HG03378 (cell line): ENCODE measurements around the gene BRF1.
"Not testable (repeated sequence)": the region's sequence is repeated elsewhere in the genome, so short reads cannot be mapped to it uniquely, and the experiment has no call there.

Source experiments
- ATAC-seq: cut with Tn5 transposase; IDR thresholded peaks from one replicate; pipeline ENCODE4 v1.9.1; 2021; ENCODE audit warnings: mild to moderate bottlenecking, moderate library complexity; ENCODE audit not compliant: unreplicated experiment

Gene BRF1

DNA sequence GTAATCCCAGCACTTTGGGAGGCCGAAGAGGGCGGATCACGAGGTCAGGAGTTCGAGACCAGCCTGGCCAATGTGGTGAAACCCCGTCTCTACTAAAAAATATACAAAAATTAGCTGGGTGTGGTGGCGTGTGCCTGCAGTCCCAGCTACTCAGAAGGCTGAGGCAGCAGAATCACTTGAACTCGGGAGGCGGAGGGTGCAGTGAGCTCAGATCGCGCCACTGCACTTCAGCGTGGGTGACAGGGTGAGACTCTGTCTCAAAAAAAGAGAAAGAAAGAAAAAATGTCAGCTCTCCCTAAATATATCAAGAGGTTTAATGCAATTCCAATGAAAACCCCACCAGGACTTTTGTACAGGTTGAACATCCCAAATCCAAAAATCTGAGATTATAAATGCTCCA is 3.5 kb downstream of the BRF1 start:
- ATAC-seq = not testable (repeated sequence)

DNA sequence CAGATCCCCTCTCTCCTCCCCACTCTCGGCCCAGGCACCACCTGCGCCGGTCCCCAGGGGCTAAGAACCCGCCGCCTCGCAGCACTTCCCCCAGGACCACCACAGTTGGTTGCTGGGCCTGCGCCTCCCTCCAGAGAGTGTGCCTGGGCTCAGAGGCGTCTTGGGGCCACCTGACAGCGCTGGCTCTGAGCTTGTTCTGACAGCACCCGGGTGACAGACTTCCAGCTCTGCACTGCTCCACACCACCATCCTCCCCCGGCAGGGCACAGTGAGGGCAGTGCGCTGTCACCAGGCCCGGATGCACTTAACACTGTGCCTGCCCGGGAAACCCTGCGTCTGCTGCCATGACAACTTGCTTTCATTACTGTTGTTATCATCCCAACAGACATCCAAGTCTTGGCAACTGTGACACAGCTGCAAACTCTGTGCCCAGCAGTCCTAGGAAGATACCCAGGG is 6.6 kb downstream of the BRF1 start:
- no peak for ATAC-seq

DNA sequence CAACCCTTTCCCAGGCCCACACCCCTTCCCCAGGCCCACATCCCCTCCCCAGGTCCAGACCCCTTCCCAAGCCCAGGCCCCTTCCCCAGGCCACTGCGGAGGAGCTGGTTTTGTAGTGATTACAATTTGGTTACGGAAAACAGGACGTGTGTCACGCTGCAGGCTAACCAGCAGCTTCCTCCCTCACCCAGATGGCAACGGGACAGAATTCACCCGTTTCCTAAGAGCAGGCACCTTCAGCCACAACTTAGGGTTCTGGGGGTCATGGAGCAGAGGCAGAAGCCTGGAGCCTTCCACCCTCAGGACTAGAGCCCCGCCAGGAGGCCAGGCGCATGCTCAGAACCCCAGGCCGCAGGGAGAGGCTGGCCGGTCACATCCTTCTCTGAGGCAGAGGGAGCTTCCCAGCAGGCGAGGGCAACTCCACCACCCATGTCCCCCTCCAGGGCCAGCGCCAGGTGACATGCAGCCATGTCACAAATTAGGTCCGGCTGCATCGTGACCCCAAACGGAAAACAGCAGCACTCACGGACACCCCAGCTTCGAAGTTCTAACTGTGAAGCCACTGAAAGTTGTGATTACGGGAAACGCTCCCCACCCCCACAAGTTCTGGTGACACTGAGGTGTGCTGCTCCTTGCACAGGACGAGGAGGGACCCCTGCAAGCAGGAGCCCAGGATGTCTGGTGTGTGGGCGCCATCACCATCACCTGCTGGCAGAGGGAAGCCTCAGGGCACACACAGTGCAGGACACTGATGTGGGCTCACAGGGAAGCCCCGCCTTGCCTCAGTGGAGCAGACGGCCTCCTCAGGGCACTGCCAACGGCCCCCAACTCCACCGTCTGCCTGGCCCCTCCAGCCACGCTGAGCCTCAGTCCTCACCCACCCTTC is 7.7 kb downstream of the BRF1 start:
- ATAC-seq = no peak

DNA sequence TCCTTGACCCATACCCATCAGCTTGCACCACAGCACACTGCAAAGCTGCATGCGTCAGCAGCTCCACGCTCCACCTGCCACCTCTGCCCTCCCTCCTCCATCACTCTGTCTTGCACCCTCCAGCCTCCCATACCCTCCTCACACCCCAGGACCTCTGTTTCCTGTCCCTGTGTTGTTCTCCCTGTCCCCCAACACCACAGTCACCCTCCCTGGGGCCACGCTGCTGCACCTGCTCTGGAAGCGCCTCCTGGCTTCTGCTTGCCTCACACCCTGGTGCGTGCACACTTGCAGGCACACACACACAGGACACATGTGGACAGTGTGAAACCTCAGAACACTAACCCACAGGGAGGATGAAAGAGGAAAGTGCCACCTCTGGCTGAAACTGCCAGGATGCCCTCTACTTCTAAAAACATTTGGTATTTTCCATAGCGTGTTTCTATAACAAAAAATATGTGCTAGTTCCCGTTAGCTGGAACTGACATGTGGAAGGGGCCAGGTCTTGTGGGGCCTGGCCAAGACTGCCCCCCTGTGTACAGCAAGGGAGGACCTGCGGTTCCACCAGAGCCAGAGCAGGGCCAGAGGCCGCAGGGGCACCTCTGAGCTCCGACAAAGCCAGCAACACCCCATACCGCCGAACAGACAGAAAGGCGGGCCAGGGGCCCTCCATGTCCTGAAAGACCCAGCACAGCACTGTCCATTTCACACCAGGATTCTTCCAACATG is 10.0 kb downstream of the BRF1 start:
- ATAC-seq = no peak

DNA sequence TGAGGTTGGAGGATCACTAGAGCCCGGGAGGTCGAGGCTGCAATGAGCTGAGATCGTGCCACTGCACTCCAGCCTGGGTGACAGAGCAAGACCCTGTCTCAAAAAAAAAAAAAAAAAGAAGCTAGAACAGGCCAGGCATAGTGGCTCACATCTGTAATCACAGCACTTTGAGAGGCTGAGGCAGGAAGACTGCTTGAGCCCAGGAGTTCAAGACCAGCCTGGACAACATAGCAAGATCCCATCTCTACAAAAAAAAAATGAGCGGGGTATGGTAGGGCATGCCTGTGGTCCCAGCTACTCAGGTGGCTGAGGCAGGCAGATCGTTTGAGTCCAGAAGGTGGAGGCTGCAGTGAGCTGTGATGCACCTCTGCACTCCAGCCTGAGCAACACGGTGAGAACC is 11.9 kb downstream of the BRF1 start:
- ATAC-seq = not testable (repeated sequence)

DNA sequence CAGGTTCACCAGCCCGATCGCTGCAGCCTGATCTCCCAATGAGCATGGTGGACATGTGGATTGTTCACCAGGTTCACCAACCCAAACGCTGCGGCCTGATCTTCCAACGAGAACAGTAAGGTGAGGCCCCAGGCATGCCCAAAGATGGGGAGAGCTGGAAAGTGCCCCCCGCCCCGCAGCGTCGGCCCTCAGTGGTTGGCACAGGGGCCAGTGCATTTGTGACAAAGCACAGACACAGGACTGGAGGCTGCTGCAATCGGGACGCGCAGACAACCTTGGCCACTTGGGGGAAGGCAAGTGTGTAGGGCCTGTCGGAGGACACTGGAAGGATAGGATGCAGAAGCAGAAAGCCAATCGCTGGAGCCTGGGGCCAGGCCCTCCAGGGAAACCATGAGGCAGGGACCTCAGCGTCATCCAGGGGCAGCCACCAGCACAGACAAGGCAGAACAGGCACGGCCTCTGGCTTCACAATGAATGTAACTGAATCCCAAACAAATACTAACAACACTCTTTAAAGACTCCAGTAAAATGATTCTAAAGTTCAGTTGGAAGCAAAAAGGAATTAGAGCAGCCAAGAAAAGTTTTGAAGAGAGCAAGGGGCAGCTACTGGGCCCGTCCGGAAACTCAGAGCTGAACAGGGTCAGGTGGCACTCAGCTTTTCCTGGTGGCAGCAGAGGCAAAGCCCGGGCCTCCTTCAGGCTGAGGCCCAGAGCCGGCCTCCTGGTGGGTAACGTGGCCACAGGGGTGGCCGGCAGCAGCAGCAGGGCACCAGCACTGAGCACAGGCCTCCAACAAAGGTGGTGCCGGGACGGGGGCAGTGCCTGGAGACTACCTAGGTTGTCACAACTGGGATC is 13.3 kb downstream of the BRF1 start:
- ATAC-seq = no peak

DNA sequence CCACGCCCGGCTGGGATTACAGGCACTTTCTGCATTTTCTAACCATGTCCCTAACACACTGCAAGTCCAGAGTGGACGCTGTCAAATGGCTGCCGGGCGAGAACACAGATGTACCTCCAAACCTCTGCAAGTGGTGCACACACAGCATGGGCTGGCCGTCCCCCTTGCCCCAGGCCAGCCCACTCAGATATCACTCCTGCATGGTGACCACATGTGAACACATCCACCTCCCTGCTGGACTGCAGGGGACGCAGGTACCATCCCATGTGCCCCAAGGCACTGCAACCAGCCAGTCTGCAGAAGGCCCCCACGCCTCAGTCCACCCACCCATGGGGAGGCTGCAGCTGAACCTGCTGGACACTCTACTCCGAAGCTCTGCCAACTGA is 14.0 kb downstream of the BRF1 start:
- ATAC-seq = no peak

DNA sequence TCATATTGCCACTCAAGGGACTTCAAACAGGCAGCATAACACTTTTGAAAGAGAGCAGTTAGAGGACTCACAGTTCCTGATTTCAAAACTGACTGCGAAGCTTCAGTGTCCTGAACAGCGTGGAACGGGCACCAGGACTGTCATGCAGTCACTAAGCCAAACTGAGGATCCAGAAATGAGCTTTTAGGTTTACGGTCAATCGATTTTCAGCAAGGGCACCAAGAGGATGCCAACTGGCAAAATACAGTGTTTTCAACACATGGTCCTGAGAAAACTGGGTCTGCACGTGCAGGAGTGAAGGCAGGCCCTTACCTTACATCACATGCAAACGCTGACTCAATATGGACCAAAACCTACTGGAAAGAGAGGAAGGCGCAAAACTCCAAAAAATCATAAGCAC is 15.6 kb downstream of the BRF1 start:
- ATAC-seq = no peak

DNA sequence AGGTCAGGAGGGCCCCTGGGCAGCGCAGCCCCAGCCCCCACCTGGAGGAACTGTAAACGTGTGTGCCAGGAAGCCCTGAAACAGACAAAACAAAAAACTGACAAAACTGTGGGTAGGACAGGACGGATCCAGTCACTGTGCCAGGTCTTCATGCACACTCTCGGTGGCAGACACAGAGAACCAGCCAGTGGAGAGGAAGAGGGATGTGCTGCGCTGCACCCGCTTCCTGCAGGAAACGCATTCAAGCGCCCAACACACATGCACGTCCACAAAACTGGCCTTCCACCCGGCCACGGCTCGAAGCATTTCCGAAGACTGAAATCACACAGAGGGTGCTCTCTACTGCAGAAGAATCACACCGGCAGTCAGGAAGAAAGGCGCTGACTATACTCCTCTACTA is 16.9 kb downstream of the BRF1 start:
- ATAC-seq = no peak

DNA sequence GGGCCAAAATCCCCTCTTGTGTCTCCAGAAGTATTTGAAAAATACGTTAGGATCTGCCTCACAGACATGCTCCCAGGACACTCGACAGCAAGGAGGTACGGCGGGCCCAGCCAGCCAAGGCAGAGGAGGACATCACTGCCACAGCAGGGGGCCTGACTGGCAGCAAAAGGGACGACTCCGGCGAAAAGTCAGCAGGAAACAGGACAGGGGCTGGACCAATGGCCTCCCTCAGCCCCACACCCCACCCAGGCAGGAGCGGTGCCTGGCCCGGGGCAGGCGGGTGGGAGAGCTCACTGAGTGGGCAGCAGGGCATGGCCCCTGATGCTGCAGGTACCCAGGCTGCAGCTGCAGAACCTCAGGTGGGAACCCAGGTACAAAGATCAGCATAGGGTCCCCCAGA is 17.8 kb downstream of the BRF1 start:
- ATAC-seq = no peak

DNA sequence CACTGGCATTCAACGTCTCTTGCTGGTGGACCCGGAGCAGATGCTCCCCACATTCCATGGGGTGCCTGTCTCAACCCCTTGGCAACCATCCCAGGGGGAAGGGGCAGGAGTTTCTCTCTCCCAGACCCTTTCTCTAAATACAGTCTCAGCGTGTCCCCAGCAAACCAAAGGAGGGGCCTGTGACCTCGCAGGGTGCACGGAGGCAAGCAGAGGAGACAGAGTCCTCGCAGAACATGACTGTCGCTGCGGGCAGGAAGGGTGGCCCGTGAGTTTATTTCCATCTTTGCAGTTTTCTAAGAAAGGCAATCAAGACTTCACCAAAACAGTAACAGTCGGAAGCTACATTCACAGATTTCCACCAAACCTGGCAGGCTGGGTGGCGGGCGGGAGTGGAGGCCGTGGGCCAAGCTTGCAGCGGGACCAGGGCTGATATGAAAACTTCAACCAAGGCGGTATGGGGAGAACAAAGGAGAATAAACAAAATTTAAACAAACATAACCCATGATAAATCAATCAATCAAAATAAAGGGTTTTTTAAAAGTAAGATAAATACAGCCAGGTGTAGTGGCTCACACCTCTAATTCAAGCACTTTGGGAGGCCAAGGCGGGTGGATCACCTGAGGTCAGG is 18.6 kb downstream of the BRF1 start:
- no peak for ATAC-seq

DNA sequence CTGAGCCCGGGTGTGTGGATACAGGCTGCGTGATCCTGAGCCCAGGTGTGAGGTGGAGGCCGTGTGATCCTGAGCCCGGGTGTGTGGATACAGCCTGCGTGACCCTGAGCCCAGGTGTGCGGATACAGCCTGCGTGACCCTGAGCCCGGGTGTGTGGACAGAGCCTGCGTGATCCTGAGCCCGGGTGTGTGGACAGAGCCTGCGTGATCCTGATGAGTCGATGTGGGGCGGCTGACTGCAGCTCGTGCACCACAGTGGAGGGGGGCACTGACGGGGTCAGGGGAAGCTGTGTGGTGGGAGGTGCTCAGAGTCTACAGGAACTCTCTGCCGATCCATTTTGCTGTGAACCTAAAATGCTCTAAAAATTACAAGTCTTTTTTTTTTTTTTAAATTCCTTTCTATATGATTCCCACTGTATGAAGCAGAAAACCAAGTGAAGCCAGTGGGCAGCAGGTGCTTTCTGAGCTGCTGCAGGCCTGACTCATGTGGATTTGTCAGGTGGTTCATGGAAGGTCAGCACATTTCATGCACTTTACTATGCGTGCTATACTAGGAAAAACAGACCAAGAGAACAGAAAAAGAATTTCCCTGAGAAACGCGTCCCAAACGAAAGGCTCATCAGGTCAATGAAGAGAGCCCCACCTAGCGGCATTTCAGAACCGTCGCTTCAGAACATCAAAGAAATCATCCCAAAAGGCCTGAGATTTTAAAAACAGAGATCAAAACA is 19.3 kb downstream of the BRF1 start:
- ATAC-seq = no peak

DNA sequence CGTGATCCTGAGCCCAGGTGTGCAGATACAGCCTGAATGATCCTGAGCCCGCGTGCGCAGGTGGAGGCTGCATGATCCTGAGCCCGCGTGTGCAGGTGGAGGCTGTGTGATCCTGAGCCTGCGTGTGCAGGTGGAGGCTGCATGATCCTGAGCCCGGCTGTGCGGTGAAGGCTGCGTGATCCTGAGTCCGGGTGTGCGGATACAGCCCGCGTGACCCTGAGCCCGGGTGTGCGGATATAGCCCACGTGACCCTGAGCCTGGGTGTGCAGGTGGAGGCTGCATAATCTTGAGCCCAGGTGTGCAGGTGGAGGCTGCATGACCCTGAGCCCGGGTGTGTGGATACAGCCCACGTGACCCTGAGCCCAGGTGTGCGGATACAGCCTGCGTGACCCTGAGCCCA is 20.3 kb downstream of the BRF1 start:
- ATAC-seq = no peak

DNA sequence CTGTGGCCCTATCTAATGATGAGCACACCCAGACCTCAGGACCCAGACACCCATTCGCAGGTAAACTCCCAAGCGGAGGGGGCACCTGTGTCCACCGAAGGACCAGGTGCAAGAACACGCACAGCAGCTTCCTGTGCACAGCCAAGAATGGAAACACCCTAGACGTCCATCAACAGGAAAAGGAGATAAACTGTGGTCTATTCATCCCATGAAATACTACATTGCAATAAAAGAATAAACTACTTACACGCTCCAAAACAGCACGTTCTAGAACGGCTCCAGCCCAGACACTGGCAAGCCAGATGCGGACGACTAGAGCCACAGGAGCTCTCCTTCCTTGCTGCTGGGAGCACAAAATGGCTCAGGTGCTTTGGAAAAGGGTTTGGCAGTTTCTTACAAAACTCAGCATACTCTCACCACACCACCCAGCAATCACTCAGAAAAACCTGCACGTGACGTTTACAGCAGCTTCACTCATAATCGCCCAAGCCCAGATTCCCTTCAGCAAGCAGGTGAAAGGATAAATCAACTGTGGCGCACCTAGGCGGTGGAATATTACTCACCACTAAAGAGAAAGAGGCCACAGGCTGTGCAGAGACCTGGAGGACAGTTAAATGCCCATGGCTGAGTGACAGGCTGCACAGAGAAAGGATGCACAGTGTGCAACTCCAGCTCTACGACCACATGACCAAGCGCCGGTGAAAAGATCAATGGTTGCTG is 21.0 kb downstream of the BRF1 start:
- ATAC-seq = no peak

DNA sequence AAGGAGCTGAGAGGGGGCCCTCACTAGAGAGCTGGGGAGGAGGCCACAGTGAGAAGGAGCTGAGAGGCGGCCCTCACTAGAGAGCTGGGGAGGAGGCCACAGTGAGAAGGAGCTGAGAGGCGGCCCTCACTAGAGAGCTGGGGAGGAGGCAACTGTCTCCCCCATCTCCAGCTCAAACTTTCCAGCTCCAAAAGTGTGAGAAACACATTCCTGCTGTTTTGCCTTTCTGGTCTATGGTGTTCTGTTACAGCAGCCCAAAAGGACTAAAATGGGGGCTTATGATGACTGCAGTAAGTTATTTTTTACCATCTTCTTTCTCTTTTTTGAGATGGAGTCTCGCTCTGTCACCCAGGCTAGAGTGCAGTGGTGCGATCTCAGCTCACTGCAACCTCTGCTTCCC is 23.4 kb downstream of the BRF1 start:
- ATAC-seq = not testable (repeated sequence)

DNA sequence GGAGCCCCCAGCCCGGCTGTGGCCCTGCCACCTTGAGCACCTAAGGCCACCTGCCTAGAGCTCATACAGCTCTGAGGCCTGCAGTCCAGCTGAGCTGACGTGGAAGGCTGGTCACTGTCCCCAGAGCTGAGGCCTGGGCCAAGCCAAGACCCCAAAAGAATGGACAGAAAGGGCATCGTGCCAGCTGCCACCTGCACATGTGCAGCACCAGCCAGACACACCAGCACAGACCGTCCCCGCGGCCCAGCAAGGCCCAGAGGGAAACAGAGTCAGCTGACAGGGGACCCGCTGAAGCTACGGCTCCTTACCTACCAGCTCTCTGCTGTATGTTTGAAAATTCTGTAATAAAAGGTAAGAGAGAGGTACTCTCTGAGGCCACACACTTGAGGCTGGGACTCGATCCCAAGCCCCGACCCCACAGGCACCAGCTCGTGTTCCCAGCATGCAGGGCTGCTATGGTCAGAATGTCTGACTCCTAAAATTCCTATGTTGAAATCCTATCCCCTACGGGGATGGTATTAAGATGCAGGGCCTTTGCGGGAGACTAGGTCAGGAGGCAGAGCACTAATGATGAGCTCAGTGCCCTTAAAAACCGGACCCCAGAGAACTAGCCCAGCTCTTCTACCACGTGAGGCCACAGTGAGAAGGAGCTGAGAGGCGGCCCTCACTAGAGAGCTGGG is 25.4 kb downstream of the BRF1 start:
- no peak for ATAC-seq

DNA sequence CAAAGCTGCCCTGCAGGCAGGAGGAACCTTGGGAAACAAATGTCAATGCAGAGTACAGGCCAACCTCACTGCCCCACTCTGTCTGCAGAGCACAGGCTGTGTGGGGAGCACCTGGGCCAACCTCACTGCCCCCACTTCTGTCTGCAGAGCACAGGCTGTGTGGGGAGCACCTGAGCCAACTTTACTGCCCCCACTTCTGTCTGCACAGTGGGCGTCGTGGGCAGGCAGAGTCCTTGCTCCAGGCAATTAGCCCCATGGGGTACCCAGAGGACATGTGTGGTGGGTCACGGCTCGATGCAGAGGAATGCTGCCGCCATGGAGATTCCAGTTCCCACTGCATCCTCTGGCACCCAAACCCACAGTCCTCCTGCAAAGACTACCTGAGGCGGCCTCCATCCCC is 26.2 kb downstream of the BRF1 start:
- no peak for ATAC-seq

DNA sequence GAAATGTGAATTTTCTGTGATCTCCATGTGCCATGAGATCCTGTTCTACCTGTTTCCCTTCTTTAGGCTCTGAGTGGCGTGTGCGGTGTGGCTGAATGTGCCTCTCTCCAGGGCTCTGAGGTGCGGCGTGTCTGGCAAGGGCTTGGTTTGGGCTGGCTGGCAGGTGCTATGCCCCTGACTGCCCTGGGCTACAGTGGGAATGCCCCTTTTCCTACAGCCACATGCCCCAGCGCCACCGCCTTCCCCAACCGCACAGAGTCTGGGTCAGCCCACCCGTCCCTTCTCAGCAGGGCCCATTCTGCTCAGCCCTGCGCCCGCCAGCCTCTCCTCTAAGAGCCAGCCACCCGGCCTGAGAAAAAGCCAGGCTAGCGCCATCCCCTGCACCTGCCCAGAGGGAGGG is 27.7 kb downstream of the BRF1 start:
- ATAC-seq = no peak

DNA sequence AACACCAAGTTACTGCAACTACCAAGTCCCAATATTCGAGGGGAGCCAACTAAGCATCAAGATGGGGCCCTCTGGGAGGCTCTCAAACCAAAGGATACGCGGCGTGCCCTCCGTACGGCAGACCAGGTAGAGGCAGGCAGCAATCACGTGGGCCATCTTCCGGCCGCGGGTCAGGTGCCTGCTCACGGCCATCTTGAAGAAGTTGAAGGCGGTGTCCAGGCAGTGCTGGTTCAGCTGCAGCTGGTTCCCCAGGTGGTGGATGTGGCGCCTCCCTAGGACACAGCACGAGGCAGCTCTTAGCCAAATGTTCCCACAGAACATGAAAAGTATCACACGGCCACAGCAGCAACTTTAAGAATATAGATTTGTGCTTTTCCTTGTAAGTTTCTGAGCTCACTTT is 28.2 kb downstream of the BRF1 start:
- ATAC-seq = no peak
